Right lobe of liver (tissue), 6 donors: Measurements from ENCODE around the gene KRTAP5-6. TPM values are rescaled to one million over a fixed set of nuclear protein-coding genes. Genes with fewer than 3 reads are reported as not detected.

Experiments used
- ATAC-seq, 4 donors: fragments of 200-7000 bp; cut with Tn5 transposase; one replicate each; pipeline ENCODE4 v1.9.1; 2020; ENCODE audit warnings: mild to moderate bottlenecking in 4 of 4, moderate library complexity in 4 of 4
- DNase-seq, 3 donors: peaks; one replicate each; pipeline ENCODE4 v3.0.0-alpha.2; 2020
- H3K27ac ChIP-seq, 3 donors: fragments of 200-600 bp; one replicate each; pipeline ENCODE4 v1.8.0; 2022
- H3K27me3 ChIP-seq, 2 donors: fragments of 200-600 bp; one replicate each; pipeline ENCODE4 v1.8.0; 2022
- H3K36me3 ChIP-seq, 4 donors: fragments of 200-600 bp; sonication (generic) in 1 of 4; one replicate each; pipeline versions ENCODE4 v1.5.1 to v1.8.0; 2017 to 2022; ENCODE audit warnings: control low read depth in 1 of 4
- H3K4me1 ChIP-seq, 4 donors: fragments of 200-600 bp; sonication (generic) in 1 of 4; one replicate each; pipeline versions ENCODE4 v1.5.1 to v1.8.0; 2017 to 2022; ENCODE audit warnings: control low read depth in 1 of 4
- H3K4me3 ChIP-seq, 3 donors: fragments of 200-600 bp; one replicate each; pipeline ENCODE4 v1.8.0; 2022
- H3K9me3 ChIP-seq, 4 donors: fragments of 200-600 bp; sonication (generic) in 1 of 4; one replicate each; pipeline versions ENCODE4 v1.5.1 to v1.8.0; 2017 to 2022; ENCODE audit warnings: control low read depth in 1 of 4
- POLR2A ChIP-seq: fragments of 450-650 bp; IDR thresholded peaks from one replicate; pipeline ENCODE4 v1.6.1; 2017; ENCODE audit warnings: antibody characterized with exemption, mild to moderate bottlenecking
- WGBS: methylation state at CpG from one replicate; pipeline ENCODE4 v1.1.6; 2018; ENCODE audit warnings: low coverage, low lambda C conversion rate; ENCODE audit not compliant: insufficient coverage; ENCODE audit errors: missing lambda C conversion rate; 5-methylcytosine and 5-hydroxymethylcytosine counted together
- intact Hi-C, 2 donors: fragments of 100-400 bp; cut with DNase I; formaldehyde crosslinking; loops; one replicate each; pipeline versions ENCODE4 v1.11.2 to v1.14.1; 2022
- total RNA-seq, 6 experiments: library from RNA; depleted of rRNA in 2 of 6; stranded (reverse); fragments of >200 nt in 2 of 6; fragmentation: NEBNext Ultra II Directional in 3 of 6; extraction: Animal tissue kit (Norgen Biotek cat#: 25700) in 3 of 6; gene quantifications; one replicate each; pipeline versions ENCODE4 v1.1.0 to v1.2.4, GENCODE V29; 2016 to 2023
- TF ChIP-seq, protein P1 (sequence below), 4 donors: fragments of 200-600 bp in 3 of 4; fragments of 450-650 bp in 1 of 4; IDR thresholded peaks; one replicate each; pipeline versions ENCODE4 v1.5.1 to v1.8.0; 2016 to 2022; ENCODE audit warnings: antibody characterized with exemption in 4 of 4, mild to moderate bottlenecking in 2 of 4
- donor health status: DM: no; HTN: yes; CAD: no.
- donor health status: DM: no; HTN: no; CAD: no.
- donor health status: DM: no; HTN: no; CAD: no.
- donor health status: DM: no; HTN: yes; CAD: no.
- donor health status: DM: no; HTN: yes; CAD: no.

Gene KRTAP5-6
- total RNA-seq, 6 experiments from 2014 or later = 0.79 to 1.5 (median 1.2) TPM; not detected in 1

DNA sequence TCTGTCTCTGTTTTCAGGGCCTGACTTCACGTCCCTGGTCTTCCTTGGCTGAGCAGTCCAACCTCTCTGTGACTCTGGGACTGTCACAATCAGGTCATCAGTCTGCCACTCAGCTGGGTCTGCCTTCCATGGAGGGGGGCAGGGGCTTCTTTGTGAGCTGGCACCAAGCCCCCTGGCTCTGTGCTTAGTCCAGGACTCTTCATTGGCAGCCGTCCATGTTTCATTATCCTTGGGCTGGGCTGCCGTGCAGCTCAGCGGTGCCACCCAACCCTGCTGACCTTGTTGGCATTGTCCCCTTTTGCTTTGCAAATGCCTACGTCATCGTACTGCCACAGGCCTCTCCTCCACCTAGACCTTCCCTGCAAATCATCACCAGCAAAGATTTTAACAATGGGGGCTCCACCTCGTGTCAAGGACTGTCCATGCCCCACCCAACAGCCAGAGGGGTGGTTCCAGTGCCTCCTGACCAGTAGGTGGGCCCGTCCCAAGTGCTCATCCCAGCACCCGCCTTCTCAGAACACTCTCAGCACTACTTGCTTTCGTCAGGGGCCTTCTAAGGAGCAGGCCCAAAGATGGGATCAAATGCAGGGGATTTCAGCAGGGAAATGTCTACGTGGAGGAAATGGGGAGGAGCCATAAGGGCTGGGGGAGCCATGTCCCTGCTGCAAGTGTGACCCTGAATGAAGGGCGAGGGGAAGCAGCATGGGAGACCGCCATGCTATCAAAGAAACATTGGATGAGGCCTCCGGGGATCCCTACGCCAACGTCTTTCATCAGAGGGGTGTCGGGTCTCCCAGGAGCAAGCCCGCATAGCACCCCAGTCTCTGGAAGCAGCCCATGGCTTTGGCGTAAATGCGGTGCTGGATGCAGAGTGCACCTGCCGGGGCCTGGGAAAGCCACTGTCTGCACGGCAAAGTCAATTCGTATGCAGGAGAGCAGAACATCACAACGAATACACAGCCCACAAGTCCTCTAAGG, 18.2 kb downstream of the KRTAP5-6 start:
- Histone ChIP-seq H3K4me3 (no peak overlapping the region), H3K9me3 (no peaks in the 10 kb centered on the region), H3K27me3 (no peaks in the 10 kb centered on the region), H3K36me3 (no peaks in the 10 kb centered on the region), H3K27ac (no peak overlapping the region), H3K4me1 (no peaks in the 10 kb centered on the region)
- intact Hi-C loops = no loop called here
- 77% methylated on average over 13 of the region's 24 CpGs for WGBS
- TF ChIP-seq POLR2A = no peak
- TF ChIP-seq, protein P1, sequence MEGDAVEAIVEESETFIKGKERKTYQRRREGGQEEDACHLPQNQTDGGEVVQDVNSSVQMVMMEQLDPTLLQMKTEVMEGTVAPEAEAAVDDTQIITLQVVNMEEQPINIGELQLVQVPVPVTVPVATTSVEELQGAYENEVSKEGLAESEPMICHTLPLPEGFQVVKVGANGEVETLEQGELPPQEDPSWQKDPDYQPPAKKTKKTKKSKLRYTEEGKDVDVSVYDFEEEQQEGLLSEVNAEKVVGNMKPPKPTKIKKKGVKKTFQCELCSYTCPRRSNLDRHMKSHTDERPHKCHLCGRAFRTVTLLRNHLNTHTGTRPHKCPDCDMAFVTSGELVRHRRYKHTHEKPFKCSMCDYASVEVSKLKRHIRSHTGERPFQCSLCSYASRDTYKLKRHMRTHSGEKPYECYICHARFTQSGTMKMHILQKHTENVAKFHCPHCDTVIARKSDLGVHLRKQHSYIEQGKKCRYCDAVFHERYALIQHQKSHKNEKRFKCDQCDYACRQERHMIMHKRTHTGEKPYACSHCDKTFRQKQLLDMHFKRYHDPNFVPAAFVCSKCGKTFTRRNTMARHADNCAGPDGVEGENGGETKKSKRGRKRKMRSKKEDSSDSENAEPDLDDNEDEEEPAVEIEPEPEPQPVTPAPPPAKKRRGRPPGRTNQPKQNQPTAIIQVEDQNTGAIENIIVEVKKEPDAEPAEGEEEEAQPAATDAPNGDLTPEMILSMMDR (IDR thresholded peaks at IDR 0.05) = no peak
- ATAC-seq (no peak), DNase-seq (peak in 1 of 3 donors; percentile 36)

DNA sequence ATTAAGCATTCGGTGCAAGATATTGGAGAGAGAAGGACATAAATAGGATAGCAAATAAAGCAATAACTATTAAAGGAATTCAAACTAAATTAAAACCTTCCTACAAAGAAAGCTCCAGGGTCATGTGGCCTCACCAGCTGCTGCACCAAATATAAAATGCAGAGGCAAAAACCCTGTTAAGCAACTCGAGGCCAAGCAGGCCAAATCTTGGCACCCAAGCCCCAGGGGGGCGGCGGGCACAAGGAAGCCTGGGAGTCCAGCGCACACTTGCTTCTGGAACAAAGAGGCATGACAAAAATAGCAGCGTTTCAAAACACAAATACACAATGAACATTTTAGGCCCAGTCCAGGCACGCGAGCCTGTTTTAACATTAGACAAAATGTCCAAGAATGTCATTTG, 20.8 kb downstream of the KRTAP5-6 start:
- 90% methylated on average over 5 of the region's 8 CpGs for WGBS
- H3K27ac ChIP-seq = no peak overlapping the region
- no peak for ATAC-seq
- no peaks in the 10 kb centered on the region for H3K36me3 ChIP-seq
- no peak for TF ChIP-seq POLR2A
- TF ChIP-seq, protein P1 (IDR thresholded peaks at IDR 0.05) = no peak
- H3K9me3 ChIP-seq = no peaks in the 10 kb centered on the region
- no peaks in the 10 kb centered on the region for H3K4me1 ChIP-seq
- no peak overlapping the region for H3K4me3 ChIP-seq
- intact Hi-C loops = no loop called here
- DNase-seq = peak in 1 of 3 donors; percentile 25
- no peaks in the 10 kb centered on the region for H3K27me3 ChIP-seq

GRCh38 chr11:1718326-1718725, 21.3 kb downstream of the KRTAP5-6 start:
- WGBS = 94% methylated on average over 13 of the region's 15 CpGs
- H3K9me3 ChIP-seq = no peaks in the 10 kb centered on the region
- no peaks in the 10 kb centered on the region for H3K27me3 ChIP-seq
- no peak overlapping the region for H3K27ac ChIP-seq
- no peaks in the 10 kb centered on the region for H3K36me3 ChIP-seq
- TF ChIP-seq, protein P1 (IDR thresholded peaks at IDR 0.05) = no peak
- TF ChIP-seq POLR2A = no peak
- H3K4me1 ChIP-seq = no peaks in the 10 kb centered on the region
- no peak for ATAC-seq
- intact Hi-C loops = no loop called here
- no peak overlapping the region for H3K4me3 ChIP-seq
- DNase-seq = peak in 1 of 3 donors; percentile 23

DNA sequence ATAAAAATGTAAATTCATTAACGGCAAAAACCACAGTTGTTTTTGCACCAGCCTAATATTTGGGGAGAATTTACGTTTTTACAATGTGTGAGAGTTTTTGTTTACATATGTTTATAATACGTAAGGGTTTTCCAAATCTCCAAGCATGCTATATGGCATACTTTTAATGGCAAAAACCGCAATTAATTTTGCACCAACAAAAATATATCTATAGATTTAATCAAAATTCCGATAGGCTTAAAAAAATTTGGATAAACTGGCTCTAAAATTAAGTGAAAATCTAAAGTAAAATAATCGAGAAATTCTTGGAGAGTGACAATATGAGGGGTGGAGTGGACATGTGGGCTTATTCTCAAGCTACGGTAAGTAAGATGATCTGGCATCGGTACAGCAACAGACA, 22.8 kb downstream of the KRTAP5-6 start:
- WGBS = 61% methylated on average over 8 of the region's 8 CpGs
- TF ChIP-seq, protein P1 (IDR thresholded peaks at IDR 0.05) = no peak
- TF ChIP-seq POLR2A = no peak
- intact Hi-C loops = no loop called here
- Histone ChIP-seq H3K36me3 (no peaks in the 10 kb centered on the region), H3K4me1 (no peaks in the 10 kb centered on the region), H3K9me3 (no peaks in the 10 kb centered on the region), H3K27ac (no peak overlapping the region), H3K4me3 (no peak overlapping the region), H3K27me3 (no peaks in the 10 kb centered on the region)
- ATAC-seq (no peak), DNase-seq (no peak)
